Suprapubic skin (tissue), 4 donors: ENCODE data around the gene MYADM.

Experiments used
- EP300 ChIP-seq: sonication (generic); formaldehyde crosslinking; IDR thresholded peaks from one replicate; pipeline ENCODE4 v1.6.1; 2017; ENCODE audit warnings: antibody characterized with exemption
- POLR2A ChIP-seq, 2 donors: fragments of 450-650 bp; IDR thresholded peaks; one replicate each; pipeline ENCODE4 v1.6.1; 2017; ENCODE audit warnings: antibody characterized with exemption in 2 of 2, mild to moderate bottlenecking in 2 of 2, moderate library complexity in 2 of 2
- POLR2AphosphoS5 ChIP-seq, 3 donors: sonication (generic); formaldehyde crosslinking; IDR thresholded peaks; one replicate each; pipeline ENCODE4 v1.6.1; 2017; ENCODE audit warnings: antibody characterized with exemption in 3 of 3
- TF ChIP-seq, protein P1 (sequence below), 2 donors: fragments of 200-600 bp in 1 of 2; fragments of 450-650 bp in 1 of 2; sonication (generic) in 1 of 2; IDR thresholded peaks; one replicate each; pipeline ENCODE4 v1.5.1; 2016 to 2019; ENCODE audit warnings: antibody characterized with exemption in 2 of 2, mild to moderate bottlenecking in 1 of 2, moderate library complexity in 1 of 2

DNA sequence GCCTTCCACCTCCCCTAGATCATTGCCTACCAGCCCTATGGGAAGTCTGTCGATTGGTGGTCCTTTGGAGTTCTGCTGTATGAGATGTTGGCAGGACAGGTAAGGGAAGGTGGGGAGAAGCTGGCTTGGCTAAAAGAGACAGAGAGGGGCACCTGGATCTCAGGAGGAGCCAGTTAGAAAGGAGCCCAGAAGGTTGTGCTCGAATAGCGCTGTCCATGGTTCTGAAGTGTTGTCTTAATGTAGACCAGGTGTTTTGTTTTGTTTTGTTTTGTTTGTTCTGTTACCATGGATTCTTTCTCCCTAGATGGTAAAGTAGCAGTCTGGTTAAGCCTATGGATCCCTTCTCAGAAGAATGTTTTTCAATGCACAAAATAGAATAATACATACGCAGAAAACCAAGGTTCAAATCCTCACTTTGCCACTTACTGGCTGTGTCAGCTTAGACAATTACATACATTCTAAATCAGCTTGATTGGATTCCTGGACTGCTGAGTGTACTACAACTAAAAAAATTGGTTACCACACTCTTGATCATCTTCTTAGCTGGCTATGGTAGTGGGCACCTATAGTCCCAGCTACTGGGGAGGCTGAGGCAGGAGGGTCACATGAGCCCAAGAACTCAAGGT lies 35.5 kb downstream of the MYADM start:
- TF ChIP-seq, protein P1, sequence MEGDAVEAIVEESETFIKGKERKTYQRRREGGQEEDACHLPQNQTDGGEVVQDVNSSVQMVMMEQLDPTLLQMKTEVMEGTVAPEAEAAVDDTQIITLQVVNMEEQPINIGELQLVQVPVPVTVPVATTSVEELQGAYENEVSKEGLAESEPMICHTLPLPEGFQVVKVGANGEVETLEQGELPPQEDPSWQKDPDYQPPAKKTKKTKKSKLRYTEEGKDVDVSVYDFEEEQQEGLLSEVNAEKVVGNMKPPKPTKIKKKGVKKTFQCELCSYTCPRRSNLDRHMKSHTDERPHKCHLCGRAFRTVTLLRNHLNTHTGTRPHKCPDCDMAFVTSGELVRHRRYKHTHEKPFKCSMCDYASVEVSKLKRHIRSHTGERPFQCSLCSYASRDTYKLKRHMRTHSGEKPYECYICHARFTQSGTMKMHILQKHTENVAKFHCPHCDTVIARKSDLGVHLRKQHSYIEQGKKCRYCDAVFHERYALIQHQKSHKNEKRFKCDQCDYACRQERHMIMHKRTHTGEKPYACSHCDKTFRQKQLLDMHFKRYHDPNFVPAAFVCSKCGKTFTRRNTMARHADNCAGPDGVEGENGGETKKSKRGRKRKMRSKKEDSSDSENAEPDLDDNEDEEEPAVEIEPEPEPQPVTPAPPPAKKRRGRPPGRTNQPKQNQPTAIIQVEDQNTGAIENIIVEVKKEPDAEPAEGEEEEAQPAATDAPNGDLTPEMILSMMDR (IDR thresholded peaks at IDR 0.05): no peak
- no peak for TF ChIP-seq POLR2AphosphoS5 (IDR thresholded peaks at IDR 0.05)
- TF ChIP-seq POLR2A (IDR thresholded peaks at IDR 0.05): no peak
- no peak for TF ChIP-seq EP300
